NCI-H187 treated with DMSO at 0.1 percent for 48 hours (cell line): Measurements from ENCODE around the gene LARP4.
A peak's percentile ranks its signal among the peaks of the same experiment; 100 is the strongest.
"Not testable (repeated sequence)": the region's sequence is repeated elsewhere in the genome, so short reads cannot be mapped to it uniquely, and the experiment has no call there.

Source experiments
- DNase-seq: peaks from one replicate; lab custom pipeline; 2025; lab: John Stamatoyannopoulos, UW

The LARP4 gene

DNA sequence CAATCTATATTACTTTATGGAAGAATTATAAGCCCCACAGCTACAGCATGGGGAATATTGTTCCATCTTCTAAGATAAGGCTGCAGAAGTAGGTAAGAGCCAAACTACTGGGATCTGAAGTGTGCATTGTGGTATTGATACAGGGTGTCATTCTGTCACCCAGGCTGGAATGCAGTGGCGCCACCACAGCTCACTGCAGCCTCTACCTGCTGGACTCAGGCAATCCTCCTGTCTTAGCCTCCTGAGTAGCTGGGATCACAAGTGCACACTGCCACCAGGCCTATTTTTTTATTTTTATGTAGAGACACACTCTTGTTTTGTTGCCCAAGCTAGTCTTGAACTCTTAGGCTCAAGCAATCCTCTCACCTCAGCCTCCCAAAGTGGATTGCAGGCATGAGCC lies 82.8 kb downstream of the LARP4 start:
- DNase-seq: no peak

DNA sequence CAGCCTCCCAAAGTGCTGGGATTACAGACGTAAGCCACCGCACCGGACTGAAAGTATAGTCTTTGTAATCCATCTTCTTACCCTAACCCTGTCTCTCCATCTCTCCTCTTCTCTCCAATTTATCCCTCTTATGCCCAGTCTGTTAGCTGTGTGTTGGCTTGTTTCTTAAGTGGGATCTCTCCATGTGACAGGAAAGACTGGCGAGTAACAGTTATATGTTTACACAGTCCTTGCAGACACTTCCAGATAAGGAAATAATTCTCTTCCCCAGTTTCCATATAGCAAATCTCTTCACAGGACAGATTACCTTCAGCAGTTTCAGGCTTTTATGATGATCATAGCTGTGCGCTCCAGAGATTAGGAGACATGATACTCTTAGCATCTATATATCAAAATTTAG lies 88.1 kb downstream of the LARP4 start:
- DNase-seq: no peak

DNA sequence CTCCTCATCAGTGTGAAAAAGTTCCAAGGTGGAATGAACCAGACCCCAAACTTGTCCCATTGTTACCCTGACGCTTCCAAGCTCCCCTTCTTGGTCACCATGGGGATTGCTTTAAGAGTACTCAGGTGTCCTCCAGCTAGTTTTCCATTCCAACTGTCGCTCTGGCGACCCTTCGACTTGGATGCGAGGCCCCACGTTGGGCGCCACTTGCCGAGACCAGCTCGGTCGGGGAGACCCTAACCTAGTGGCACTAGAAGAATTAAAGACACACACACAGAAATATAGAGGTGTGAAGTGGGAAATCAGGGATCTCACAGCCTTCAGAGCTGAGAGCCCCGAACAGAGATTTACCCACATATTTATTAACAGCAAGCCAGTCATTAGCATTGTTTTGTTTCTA lies 97.4 kb downstream of the LARP4 start:
- DNase-seq: not testable (repeated sequence)

DNA sequence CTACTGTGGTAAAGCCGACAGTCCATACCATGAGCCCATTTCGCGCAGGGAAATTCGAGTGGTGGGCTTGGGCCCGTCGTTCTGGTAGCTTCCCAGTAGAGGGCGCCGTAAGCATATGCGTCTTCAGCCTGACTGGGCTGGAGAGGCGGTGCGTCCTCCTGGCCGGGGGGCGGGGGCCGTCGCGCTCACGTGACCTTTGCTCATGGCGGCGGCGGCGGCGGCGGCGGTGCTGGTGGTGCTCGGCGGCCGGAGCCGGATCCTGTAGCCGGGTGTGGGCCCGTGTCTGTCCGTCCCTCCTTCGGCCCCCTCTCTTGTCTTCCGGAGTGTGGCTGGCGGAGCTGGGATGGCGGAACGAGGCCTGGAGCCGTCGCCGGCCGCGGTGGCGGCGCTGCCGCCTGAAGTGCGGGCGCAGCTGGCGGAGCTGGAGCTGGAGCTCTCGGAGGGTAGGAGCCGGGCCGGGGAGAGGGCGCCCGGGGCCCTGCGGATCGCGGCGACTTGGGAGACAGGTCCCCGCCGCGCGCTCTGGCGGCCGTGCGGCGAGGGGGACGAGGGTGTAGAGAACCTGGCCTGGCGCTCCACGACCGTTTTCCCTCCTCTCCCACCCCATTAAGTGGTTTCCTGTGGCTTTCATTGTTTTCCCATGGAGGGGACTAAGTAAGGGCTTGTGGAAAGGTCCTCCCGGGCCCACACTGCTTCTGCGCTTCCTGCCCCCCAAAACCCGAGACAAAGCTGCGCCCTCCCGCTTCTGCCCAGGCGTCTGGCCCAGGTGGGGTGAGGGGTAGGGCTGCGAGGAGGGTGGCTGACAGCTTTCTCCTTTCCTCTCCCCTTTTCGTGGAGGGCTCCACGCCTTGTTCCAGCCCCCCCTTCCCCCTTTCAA lies 104.4 kb downstream of the LARP4 start, which contains the start of gene DIP2B:
DIP2B (plus strand) TSS at position 188 of the 877 bp plus-strand sequence; CDS start at position 344, 156 bp downstream.
- peak; percentile 69 for DNase-seq

DNA sequence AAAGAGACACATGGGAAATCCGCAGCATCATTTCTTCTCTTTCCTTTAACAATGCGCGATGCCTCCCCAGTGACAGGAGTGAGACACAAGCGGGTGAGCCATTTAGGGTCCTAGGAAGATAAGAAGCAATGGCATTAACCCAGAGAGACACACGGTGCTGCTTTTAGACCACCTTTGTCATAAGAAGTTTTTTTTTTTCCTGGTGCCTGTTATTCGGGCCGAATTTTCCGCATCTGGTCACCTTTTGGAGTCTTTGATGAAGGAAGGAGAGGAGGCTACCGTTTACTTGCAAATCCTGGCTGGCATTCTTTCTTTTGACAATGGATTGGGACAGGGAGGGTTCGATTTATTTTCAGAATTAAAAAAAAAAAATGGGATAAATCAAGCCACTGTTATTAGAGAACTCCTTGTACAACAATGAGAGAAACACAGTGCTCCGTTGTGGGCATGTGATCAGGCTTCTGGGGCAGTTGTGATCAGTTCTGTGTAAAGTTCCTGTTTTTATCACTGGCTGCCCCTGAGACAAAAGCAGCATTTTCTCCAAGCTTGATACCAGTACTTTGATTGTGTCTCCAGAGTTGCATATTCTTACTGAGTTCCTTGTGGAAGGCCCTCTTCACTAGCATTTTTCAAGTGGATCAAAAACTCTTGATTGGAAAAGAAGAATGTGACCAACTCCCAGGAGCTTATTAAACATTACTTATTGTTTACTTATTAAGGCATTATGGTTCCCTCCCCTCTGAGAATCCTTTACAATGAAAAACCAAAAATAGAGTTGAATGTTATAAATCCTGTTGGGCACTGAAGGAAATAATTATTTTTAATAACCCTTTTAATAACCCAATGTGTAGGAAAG lies 105.2 kb downstream of the LARP4 start:
- no peak for DNase-seq

DNA sequence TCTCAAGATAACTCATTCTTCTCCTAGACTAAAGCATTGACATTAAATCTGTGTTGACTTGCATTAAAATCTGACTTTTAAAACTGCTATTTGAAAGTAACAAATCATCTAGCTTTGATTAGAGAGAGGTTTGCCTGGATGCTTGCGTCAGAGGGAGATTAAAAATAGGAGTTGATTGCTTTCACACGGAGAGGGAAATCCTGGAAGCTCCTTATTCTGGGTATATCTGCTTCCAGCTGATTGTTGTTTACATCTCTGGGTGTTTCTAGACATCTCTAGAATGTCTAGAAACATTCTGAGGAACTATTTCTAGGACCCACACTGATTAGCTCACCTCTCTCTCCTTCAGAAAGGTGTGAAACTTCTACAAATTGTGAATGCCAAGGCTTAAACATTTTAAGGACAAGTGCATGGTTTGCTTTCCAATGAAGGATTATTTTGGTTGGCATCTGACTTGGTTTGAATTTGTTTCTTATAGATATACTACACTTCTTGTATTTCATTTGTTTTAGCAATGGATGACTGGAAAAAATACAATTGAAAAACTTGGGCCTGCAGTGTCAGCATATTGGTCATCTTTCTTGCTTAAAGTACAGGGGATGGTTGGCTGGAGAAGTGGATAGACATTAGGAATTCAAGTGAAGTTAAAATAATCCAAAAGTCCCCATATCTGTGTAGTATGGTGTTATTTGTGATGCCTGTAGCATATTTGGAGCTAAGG lies 106.2 kb downstream of the LARP4 start:
- no peak for DNase-seq

DNA sequence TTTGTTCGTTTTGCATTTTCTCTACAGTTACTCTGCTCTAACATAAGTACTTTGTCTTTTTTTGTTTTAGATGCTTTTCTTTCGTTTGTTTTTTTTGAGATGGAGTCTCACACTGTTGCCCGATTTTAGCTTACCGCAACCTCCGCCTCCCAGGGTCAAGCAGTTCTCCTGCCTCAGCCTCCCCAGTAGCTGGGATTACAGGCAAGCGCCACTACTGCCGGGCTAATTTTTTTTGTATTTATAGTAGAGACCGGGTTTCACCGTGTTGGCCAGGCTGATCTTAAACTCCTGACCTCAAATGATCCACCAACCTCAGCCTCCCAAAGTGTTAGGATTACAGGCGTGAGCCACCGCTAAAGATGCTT lies 106.8 kb downstream of the LARP4 start:
- no peak for DNase-seq

DNA sequence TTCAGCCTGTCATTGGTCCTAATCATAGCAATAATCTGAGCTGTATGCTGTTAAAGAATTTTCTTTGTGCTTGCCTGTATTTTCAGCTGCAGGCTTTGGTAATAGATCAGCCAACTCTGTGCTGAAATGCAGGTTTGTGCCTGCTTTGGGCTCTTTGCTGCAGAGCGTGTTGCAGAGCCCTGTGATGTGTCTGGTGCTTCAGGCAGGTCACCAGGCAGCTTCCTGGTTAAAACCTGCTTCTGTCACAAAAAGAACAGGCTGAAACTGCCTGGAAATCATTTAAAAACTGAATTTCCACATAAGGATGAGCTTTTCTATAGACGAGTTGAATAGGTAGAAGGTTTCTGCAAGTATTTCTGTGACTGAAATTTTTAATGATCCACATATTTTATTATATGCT lies 107.2 kb downstream of the LARP4 start:
- no peak for DNase-seq

DNA sequence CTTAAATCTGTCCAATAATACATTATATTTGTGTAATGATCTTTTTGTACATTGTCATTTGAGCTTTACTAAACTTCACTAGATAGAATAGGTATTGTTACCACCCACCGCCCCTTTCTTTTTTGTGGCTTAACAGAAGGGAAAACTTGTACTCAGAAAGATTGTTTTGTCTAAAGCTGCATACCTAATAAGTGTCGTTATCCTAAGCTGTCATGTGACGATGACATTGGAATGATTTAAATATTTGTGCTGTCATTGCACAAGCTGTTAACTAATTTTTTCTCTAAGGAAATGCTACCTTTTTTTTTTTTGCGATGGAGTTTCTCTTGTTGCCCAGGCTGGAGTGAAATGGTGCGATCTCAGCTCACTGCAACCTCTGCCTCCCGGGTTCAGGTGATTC lies 107.7 kb downstream of the LARP4 start:
- DNase-seq: no peak

DNA sequence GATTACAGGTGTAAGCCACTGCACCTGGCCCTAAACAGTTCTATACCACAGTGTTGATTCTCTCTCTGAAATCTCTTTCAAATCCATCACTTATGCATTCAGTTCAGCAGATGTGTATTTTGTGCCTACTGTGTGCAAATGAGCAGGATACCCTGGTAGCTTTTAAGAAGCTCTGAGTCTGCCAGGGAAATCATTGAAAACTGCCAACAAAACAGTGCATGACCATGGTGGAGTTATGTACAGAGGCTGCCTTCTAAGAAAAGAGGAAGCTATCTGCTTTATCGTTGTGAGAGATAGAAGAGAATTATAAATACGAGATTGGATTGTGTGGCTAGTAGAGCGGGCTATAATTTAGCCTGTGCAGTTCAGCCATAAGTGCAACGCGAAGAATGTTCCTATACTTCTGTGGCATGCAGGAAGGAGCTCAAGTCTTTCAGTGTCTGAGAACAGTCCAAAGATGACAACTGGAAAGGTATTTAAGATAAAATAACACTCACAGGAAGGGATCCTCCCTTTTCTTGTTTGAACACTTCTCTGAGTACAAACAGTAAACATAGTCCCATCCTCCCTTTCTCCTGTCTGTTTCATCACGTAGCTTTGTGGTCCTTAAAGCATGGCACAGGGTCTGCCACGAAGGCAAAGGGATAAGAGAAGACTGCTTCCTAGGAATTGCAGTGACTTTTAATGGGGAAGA lies 108.4 kb downstream of the LARP4 start:
- DNase-seq: no peak

DNA sequence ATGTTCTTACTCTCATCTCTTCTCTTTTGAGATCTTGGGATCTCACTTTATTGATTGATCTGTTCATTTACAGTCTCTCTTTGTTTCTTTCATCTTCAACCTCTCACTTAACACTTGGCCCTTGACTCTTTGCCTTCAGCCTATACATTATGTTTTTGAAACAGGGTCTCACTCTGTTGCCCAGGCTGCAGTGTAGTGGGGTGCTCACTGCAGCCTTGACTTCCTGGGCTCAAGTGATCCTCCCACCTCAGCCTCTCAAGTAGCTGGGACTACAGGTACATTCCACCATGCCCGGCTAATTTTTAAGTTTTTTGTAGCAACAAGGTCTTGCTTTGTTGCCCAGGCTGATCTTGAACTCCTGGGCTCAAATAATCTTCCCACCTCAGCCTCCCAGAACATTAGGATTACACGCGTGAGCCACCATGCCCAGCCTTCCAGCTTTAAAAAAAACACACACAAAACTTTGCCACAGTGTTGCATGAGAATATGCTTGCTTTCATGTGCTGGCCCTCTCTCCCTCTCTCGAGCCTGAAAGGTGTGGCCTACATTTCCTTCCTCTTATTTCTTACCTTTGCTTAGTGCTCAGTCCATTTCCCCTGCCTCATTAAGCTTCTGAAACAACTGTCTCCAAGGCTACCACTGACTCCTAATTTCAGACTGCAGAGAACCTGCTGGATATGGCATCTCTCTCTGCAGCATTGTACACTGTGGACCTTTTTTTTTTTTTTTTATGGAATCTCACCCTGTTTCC lies 114.0 kb downstream of the LARP4 start:
- no peak for DNase-seq

DNA sequence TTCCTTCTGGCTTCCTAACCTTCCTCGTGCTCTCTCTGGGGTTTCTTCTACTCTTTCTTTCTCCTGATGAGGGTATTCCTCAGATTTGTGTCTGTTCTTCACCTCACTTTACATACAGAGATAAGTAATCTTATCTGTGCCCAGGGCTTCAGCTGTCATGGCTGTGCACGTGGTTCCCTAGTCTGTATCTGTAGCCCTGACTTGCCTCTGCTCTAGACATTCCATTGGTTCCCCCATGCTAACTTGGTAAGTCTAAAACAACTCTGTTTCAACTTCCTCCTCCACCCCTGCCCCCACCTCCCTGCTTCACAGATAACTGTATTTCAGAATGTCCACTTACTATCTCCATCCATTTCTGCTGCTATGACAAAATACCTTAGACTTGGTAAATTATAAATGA lies 114.9 kb downstream of the LARP4 start:
- DNase-seq: no peak

DNA sequence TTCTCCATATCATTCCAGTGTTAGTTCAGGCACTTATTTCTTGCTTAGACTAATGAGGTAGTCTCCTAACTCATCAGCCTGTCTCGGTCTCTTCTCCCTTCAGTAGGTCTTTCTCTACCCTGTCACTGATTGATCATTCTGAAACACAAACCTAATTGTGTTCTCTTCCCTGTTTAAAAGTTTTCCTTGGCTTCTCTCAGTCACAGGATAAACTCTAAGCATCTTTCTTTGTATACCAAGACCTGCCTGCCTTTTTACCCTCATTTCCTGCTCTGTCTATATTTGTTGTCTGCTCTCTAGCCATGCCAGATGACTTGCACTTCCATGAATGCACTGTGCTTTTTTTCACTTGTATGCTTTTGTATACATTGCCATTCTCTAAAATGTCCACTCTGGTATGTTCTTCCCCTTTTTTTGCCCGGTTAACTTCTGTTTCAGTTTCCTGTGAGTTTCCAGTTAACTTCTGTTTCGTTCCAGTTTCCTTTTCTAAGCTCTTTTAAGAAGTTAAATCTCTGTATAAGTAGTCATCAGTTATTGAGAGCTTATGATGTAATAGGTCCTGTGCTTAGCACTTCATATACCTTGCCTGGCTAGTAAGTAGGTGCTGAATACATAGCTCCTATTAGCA lies 116.8 kb downstream of the LARP4 start:
- DNase-seq: no peak

DNA sequence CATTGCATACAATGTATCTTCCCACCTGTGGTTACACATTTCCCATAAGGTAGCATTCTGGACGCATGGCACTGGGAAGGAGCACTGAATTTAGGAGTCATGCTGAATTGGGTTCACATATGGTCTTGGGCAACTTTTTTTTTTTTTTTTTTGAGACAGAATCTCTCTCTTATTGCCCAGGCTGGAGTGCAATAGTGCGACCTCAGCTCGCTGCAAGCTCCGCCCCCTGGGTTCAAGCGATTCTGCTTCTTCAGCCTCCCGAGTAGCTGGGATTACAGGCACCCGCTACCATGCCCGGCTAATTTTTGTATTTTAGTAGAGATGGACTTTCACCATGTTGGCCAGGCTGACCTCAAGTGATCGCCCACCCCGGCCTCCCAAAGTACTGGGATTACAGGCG lies 117.4 kb downstream of the LARP4 start:
- DNase-seq: no peak

DNA sequence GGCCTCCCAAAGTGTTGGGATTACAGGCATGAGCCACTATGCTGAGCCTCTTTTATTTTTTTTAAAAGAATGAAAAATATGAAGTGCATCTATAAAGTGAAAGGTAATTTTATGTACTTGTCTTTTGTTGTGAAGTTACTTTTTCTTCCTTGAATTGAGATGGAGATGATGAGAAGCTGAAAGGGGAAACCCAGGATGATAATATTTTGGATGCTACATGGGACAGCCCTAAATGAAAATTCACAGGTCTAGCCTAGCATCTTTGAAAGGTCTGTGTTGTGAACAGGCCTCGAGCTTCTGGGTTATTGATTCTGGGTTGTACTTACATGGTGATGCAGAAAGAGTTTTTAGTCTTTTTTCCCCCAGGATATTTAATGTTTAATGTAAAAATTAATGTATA lies 118.7 kb downstream of the LARP4 start:
- no peak for DNase-seq

DNA sequence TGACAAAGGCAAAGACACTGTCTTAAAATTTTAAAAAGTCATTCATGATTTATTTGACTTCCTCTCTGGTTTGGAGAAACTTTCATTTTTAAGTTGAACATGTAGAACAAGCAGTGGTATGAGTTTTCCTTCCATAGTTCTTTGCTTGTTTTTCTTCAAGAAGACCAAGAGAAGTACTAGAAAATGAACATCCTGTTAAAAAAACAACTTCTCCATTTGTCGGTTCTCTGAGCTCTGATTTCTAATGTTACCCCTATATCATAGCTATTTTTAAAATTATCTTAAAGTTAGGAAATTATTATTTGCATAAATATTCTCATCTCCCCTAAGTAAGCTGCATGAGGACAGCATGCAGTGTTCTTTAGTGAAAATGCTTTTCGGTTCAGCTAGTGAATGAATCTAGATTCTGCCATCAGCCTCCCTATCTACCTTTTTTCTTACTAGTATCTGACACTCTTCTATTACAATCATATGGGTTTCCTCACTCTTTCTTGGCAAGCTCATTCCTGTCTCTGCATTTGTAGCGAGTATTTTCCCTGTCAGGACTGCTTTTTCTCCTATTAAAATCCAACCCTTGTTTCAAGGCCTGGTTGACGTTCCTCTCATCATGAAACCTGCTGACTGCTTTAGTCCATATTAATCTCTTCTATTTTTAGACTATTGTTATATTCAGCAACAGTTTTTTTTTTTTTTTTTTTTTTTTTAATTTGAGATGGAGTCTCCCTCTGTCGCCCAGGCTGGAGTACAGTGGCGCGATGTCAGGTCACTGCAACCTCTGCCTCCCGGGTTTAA lies 119.9 kb downstream of the LARP4 start:
- DNase-seq: no peak

DNA sequence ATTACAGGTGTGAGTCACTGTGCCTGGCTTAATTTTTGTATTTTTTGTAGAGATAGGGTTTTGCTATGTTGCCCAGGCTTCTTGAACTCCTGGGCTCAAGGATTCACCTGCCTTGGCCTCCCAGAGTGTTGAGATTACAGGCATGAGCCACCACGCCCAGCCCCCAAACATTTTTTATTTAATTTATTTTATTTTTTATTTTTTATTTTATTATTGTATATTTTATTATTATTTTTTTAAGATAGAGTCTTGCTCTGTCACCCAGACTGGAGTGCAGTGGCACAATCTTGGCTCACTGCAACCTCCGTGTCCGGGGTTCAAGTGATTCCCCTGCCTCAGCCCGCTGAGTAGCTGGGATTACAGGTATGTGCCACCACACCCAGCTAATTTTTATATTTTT lies 121.1 kb downstream of the LARP4 start:
- DNase-seq: not testable (repeated sequence)

DNA sequence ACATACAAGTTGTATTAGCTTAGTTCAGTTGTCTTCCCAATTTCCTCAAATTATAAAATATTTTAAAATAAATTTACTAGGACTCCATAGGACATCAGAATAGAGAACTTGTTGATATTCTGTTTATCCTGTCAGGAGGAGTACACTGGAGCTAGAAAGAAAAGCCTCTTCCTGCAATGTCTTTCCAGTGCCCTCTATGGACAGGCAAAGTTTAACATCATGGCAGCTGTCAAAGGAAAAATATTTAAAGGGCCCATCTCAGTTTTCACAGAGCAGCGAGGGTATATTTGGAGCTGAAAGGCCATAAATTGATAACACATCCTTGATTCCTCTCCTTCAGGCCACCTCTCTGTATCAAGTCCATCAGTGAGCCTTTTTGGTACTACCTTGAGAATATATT lies 123.1 kb downstream of the LARP4 start:
- no peak for DNase-seq

DNA sequence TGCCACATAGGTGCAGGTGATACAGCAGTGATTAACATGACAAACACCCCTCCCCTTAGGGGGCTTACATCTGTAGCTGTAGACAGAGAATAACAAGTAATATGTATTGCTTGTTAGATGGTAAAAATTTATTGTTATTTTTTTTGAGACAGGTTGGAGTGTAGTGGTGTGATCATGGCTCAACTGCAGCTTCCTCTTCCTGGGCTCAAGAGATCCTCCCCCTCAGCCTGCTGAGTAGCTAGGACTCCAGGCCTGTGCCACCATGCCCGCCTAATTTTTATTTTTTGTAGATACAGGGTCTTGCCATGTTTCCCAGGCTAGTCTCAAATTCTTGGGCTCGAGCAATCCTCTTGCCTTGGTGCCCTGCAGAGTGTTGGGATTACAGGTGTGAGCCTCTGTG lies 123.9 kb downstream of the LARP4 start:
- no peak for DNase-seq

DNA sequence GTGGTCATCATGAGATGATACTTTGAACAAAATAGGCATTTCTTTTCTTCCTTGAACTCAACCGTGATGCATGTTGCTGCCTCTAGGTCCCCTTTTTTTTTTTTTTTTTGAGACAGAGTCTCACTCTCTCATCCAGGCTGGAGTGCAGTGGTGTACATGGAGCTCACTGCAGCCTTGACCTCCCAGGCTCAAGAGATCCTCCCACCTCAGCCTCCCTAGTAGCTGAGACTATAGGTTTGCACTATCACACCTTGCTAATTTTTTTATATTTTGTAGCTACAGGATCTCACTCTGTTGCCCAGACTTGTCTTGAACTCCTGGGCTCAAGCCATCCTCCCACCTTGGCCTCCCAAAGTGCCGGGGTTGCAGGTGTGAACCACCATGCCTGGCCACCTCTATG lies 124.7 kb downstream of the LARP4 start:
- DNase-seq: no peak
